Smooth muscle cell (in vitro differentiated cells): ENCODE results near the gene KRTAP22-2. TPM values are rescaled to one million over a fixed set of nuclear protein-coding genes. Genes with fewer than 3 reads are reported as not detected.

ENCODE experiments used
- DNase-seq: peaks from one replicate; lab custom pipeline; 2025; ENCODE audit not compliant: unreplicated experiment; lab: John Stamatoyannopoulos, UW
- H2AFZ ChIP-seq: fragments of 200-600 bp; sonication (generic); 2 replicates; pipeline ENCODE4 v1.6.0; 2016; ENCODE audit warnings: antibody characterized with exemption, low read depth, mild to moderate bottlenecking
- H3F3A ChIP-seq: fragments of 200-600 bp; sonication (generic); 2 replicates; pipeline ENCODE4 v1.6.0; 2017; ENCODE audit warnings: antibody characterized with exemption, low read depth
- H3K27ac ChIP-seq: fragments of 200-600 bp; sonication (generic); 2 replicates; pipeline ENCODE4 v1.5.1; 2016; ENCODE audit warnings: low read depth, mild to moderate bottlenecking
- H3K27me3 ChIP-seq: fragments of 200-600 bp; sonication (generic); 2 replicates; pipeline ENCODE4 v1.6.1; 2016; ENCODE audit warnings: low read depth, mild to moderate bottlenecking
- H3K36me3 ChIP-seq: fragments of 200-600 bp; sonication (generic); 2 replicates; pipeline ENCODE4 v1.5.1; 2016; ENCODE audit warnings: low read depth
- H3K4me1 ChIP-seq: fragments of 200-600 bp; sonication (generic); 2 replicates; pipeline ENCODE4 v1.5.1; 2016; ENCODE audit warnings: low read depth
- H3K4me2 ChIP-seq: fragments of 200-600 bp; sonication (generic); 2 replicates; pipeline ENCODE4 v1.6.0; 2016; ENCODE audit warnings: mild to moderate bottlenecking
- H3K4me3 ChIP-seq: fragments of 200-600 bp; sonication (generic); 2 replicates; pipeline ENCODE4 v1.5.1; 2016; ENCODE audit warnings: mild to moderate bottlenecking
- H3K79me2 ChIP-seq: fragments of 200-600 bp; sonication (generic); 2 replicates; pipeline ENCODE4 v1.6.0; 2016; ENCODE audit warnings: low read depth, mild to moderate bottlenecking
- H3K9ac ChIP-seq: fragments of 200-600 bp; sonication (generic); 2 replicates; pipeline ENCODE4 v1.6.0; 2016; ENCODE audit warnings: low read depth
- H3K9me3 ChIP-seq: fragments of 200-600 bp; sonication (generic); replicated peaks from 2 replicates; pipeline ENCODE4 v1.5.1; 2016; ENCODE audit warnings: low read depth
- H4K20me1 ChIP-seq: fragments of 200-600 bp; sonication (generic); 2 replicates; pipeline ENCODE4 v1.6.0; 2016; ENCODE audit warnings: low read depth
- WGBS: methylation state at CpG from one replicate; pipeline ENCODE4 v1.1.7; 2016; ENCODE audit warnings: low lambda C conversion rate; 5-methylcytosine and 5-hydroxymethylcytosine counted together
- polyA plus RNA-seq: library from polyadenylated mRNA; unstranded; fragments of >200 nt; fragmentation: Nextera tagmentation; extraction: Ambion mirVana; gene quantifications from 2 replicates; pipeline ENCODE4 v1.2.1, GENCODE V29; 2016
- total RNA-seq: library from RNA; depleted of rRNA; stranded (reverse); fragments of >200 nt; gene quantifications from 2 replicates; pipeline ENCODE4 v1.2.3, GENCODE V29; 2014
- TF ChIP-seq, protein P1 (sequence below): fragments of 200-600 bp; sonication (generic); IDR thresholded peaks from 2 replicates; pipeline ENCODE4 v1.5.1; 2017; ENCODE audit warnings: borderline replicate concordance, mild to moderate bottlenecking, antibody characterized with exemption; ENCODE audit not compliant: insufficient read depth, poor library complexity, severe bottlenecking

KRTAP22-2 gene
- total and polyA plus RNA-seq, 2 experiments from 2014 or later = not detected

DNA sequence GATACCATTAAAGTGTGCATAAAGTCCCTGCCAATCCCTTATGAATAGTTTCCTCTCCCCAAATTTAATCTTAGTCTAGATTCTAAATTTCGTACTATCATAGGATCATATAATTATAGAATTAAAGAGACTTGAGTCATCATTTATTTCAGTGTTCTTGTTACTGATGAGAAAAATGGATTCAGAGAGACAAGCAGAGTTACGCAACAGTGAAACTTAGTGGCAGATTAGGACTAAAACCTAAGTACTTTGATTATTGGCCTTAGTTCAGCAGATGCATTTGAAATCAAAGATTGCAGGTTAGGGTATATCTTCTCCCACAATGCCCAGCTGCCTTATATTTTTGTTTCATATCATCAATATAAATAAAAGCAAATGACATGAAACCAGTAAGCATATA, 28.2 kb downstream of the KRTAP22-2 start:
- H3K36me3 ChIP-seq = no peaks in the 10 kb centered on the region
- TF ChIP-seq, protein P1, sequence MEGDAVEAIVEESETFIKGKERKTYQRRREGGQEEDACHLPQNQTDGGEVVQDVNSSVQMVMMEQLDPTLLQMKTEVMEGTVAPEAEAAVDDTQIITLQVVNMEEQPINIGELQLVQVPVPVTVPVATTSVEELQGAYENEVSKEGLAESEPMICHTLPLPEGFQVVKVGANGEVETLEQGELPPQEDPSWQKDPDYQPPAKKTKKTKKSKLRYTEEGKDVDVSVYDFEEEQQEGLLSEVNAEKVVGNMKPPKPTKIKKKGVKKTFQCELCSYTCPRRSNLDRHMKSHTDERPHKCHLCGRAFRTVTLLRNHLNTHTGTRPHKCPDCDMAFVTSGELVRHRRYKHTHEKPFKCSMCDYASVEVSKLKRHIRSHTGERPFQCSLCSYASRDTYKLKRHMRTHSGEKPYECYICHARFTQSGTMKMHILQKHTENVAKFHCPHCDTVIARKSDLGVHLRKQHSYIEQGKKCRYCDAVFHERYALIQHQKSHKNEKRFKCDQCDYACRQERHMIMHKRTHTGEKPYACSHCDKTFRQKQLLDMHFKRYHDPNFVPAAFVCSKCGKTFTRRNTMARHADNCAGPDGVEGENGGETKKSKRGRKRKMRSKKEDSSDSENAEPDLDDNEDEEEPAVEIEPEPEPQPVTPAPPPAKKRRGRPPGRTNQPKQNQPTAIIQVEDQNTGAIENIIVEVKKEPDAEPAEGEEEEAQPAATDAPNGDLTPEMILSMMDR = no peak
- WGBS = 87% methylated on average over 2 of the region's 2 CpGs

DNA sequence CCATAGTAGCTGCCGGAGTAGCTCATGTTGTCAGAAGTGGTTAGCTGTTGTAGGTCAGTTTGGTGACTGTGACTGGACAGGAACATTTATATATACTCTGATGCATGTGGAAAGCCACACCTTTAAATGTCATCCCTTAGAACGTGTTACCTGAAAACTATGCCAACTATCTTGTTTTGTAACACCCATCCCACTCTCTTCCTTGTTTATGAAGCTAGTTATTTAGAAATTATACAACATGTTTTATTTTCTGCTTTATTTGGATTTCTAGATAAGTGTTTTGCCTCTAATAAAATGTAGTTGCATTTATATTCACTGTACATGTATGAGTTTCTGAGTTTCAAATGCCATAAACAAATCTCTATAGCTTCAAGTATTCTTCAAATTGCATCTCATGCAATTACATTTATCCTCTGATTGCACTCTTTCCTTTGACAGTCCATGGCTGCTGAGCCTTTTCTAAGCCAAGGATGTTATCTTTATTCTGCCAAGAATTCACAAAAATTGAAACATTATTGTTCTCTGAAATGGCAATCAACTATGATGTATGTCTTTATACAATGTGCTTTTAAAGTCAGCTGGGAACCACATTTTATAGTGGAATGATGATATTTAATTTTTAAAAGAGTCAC, 28.8 kb downstream of the KRTAP22-2 start, which contains the start of gene KRTAP19-7:
Gene KRTAP19-7 (minus strand): TSS at position 51 of the 632 bp plus-strand sequence. CDS start 25 bp downstream, at position 26.
- TF ChIP-seq, protein P1 = no peak
- no peaks in the 10 kb centered on the region for H3K36me3 ChIP-seq
- H3K4me2 ChIP-seq = no peak within 1 kb of the TSS
- H3K27me3 ChIP-seq = no peaks in the 10 kb centered on the region
- WGBS = 77% methylated on average over 2 of the region's 2 CpGs
- no peak for DNase-seq
- H3F3A ChIP-seq = no peaks in the 10 kb centered on the region
- no peaks in the 10 kb centered on the region for H3K79me2 ChIP-seq
- no peaks in the 10 kb centered on the region for H3K9me3 ChIP-seq
- no peaks in the 10 kb centered on the region for H3K4me1 ChIP-seq
- H3K9ac ChIP-seq = no peak within 1 kb of the TSS
- no peak within 1 kb of the TSS for H3K4me3 ChIP-seq
- H4K20me1 ChIP-seq = no peaks in the 10 kb centered on the region
- no peak within 1 kb of the TSS for H2AFZ ChIP-seq
- H3K27ac ChIP-seq = no peak within 1 kb of the TSS

More for the DNA sequence above, 28.2 kb downstream of the KRTAP22-2 start:
- DNase-seq = no peak
- H3K9me3 ChIP-seq = no peaks in the 10 kb centered on the region
- H2AFZ ChIP-seq = no peak overlapping the region
- no peaks in the 10 kb centered on the region for H4K20me1 ChIP-seq
- H3F3A ChIP-seq = no peaks in the 10 kb centered on the region
- no peak overlapping the region for H3K27ac ChIP-seq
- H3K4me1 ChIP-seq = no peaks in the 10 kb centered on the region
- H3K27me3 ChIP-seq = no peaks in the 10 kb centered on the region
- no peak overlapping the region for H3K9ac ChIP-seq
- no peaks in the 10 kb centered on the region for H3K79me2 ChIP-seq
- no peak overlapping the region for H3K4me3 ChIP-seq
- no peak overlapping the region for H3K4me2 ChIP-seq

DNA sequence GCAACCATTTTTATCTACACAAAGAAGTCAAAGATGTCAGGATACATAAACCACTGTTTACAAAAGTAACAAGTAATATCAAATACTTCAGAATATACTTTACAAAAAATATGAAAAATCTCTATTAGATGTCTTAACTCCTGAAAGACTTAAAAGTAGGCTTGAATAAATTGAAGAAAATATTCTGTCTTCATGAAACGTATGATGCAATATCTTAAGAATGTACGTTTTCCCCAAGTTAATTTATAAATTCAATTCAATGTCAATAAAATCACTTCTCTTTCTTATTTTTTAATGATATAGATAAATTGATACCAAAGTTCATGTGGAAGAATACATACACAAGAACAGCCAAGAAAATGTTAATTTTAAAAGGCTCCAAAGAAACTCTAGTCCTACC, 35.1 kb downstream of the KRTAP22-2 start:
- Histone ChIP-seq H3F3A (no peaks in the 10 kb centered on the region), H3K36me3 (no peaks in the 10 kb centered on the region), H3K4me3 (no peak overlapping the region), H3K4me1 (no peaks in the 10 kb centered on the region), H3K79me2 (no peaks in the 10 kb centered on the region), H3K9ac (no peak overlapping the region), H4K20me1 (no peaks in the 10 kb centered on the region), H3K9me3 (no peaks in the 10 kb centered on the region), H2AFZ (no peak overlapping the region), H3K27me3 (no peaks in the 10 kb centered on the region), H3K27ac (no peak overlapping the region), H3K4me2 (no peak overlapping the region)
- 88% methylated on average over 2 of the region's 2 CpGs for WGBS
- no peak for DNase-seq
- TF ChIP-seq, protein P1 = no peak

DNA sequence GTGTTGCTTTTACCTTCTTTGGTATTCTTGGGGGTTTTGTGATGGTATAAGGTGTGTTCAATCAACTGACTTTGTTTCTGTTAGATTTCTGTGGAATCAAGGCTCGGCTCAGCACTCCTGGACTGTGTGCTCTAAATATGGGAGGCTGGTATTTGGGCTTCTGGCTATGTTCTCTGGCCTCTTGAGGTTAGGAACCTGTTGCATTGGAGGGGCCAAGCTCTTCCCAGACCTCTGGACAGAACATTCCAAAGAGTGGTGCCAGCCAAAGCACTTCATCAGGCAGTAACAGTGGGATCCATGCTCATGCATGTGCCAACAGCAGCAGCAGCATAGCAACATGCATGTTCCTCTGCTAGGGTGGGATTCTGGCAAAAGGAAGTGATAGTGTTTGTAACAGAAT, 37.4 kb downstream of the KRTAP22-2 start:
- H2AFZ ChIP-seq = no peak overlapping the region
- H4K20me1 ChIP-seq = no peaks in the 10 kb centered on the region
- H3K27me3 ChIP-seq = no peaks in the 10 kb centered on the region
- no peak overlapping the region for H3K4me2 ChIP-seq
- no peak overlapping the region for H3K9ac ChIP-seq
- H3K79me2 ChIP-seq = no peaks in the 10 kb centered on the region
- H3K4me1 ChIP-seq = no peaks in the 10 kb centered on the region
- TF ChIP-seq, protein P1 = no peak
- no peaks in the 10 kb centered on the region for H3K9me3 ChIP-seq
- no peak overlapping the region for H3K4me3 ChIP-seq
- DNase-seq = no peak
- H3K36me3 ChIP-seq = no peaks in the 10 kb centered on the region
- no peak overlapping the region for H3K27ac ChIP-seq
- WGBS = 82% methylated on average over 1 of the region's 1 CpG
- H3F3A ChIP-seq = no peaks in the 10 kb centered on the region
